Caki2 (cell line): ENCODE data around the gene SYNCRIP. TPM values are rescaled to one million over a fixed set of nuclear protein-coding genes. Genes with fewer than 3 reads are reported as not detected.
"Not testable (repeated sequence)": the region's sequence is repeated elsewhere in the genome, so short reads cannot be mapped to it uniquely, and the experiment has no call there.

Experiments
- DNase-seq: peaks from one replicate; pipeline ENCODE4 v3.0.0-alpha.2; 2015; ENCODE audit warnings: low read depth
- in situ Hi-C: cut with HindIII; loops from 2 replicates; pipeline ENCODE4 v1.10.0; 2016; ENCODE audit warnings: low sequenced_read_pairs, low pct_unique_long_range_greater_than_20kb, mixed read lengths
- total RNA-seq: library from RNA; depleted of rRNA; stranded (reverse); fragments of >200 nt; shearing (Covaris generic); gene quantifications from 2 replicates; pipeline ENCODE4 v1.2.3, GENCODE V29; 2014; ENCODE audit warnings: low replicate concordance

SYNCRIP gene
- total RNA-seq, 1 experiment from 2014 or later: 47.3 TPM

GRCh38 chr6:85620308-85620707 lies 22.4 kb downstream of the SYNCRIP start:
- in situ Hi-C loops: no loop called here
- DNase-seq: no peak

GRCh38 chr6:85614780-85615179 lies 27.9 kb downstream of the SYNCRIP start:
- in situ Hi-C loops: no loop called here
- DNase-seq: no peak

- in situ Hi-C loops: no loop called here
- DNase-seq: peak; percentile 34
Observed at GRCh38 chr6:85612690-85613474, 29.8 kb downstream of the SYNCRIP start.

- in situ Hi-C loops: no loop called here
- no peak for DNase-seq
Observed at GRCh38 chr6:85610182-85610895, 32.3 kb downstream of the SYNCRIP start.

GRCh38 chr6:85602100-85602499 lies 40.6 kb downstream of the SYNCRIP start:
- in situ Hi-C loops: no loop called here
- DNase-seq: no peak

GRCh38 chr6:85600713-85601313 lies 41.9 kb downstream of the SYNCRIP start:
- in situ Hi-C loops: no loop called here
- DNase-seq: no peak

GRCh38 chr6:85594197-85594930 lies 48.3 kb downstream of the SYNCRIP start:
- in situ Hi-C loops: no loop called here
- DNase-seq: no peak

- in situ Hi-C loops: no loop called here
- peak; percentile 93 for DNase-seq
Observed at GRCh38 chr6:85593438-85594196, 49.1 kb downstream of the SYNCRIP start, which contains the start of gene SNX14. SNX14 (minus strand) TSS chr6:85593858; CDS start chr6:85593718, 140 bp downstream.

- no peak for DNase-seq
- in situ Hi-C loops: no loop called here
Observed at GRCh38 chr6:85592033-85592432, 50.7 kb downstream of the SYNCRIP start.

GRCh38 chr6:85591207-85591606 lies 51.5 kb downstream of the SYNCRIP start:
- DNase-seq: no peak
- in situ Hi-C loops: no loop called here

GRCh38 chr6:85585741-85586140 lies 56.9 kb downstream of the SYNCRIP start:
- in situ Hi-C loops: no loop called here
- no peak for DNase-seq

- DNase-seq, in situ Hi-C loops: not testable (repeated sequence)
Observed at GRCh38 chr6:85582832-85583231, 59.9 kb downstream of the SYNCRIP start.

- in situ Hi-C loops: no loop called here
- DNase-seq: no peak
Observed at GRCh38 chr6:85581572-85581971, 61.1 kb downstream of the SYNCRIP start.

GRCh38 chr6:85580878-85581267 lies 61.8 kb downstream of the SYNCRIP start:
- peak; percentile 50 for DNase-seq
- in situ Hi-C loops: no loop called here

GRCh38 chr6:85580118-85580877 lies 62.4 kb downstream of the SYNCRIP start:
- in situ Hi-C loops: no loop called here
- peak; percentile 35 for DNase-seq

- in situ Hi-C loops: no loop called here
- no peak for DNase-seq
Observed at GRCh38 chr6:85579581-85579980, 63.1 kb downstream of the SYNCRIP start.

GRCh38 chr6:85576476-85576875 lies 66.2 kb downstream of the SYNCRIP start:
- no peak for DNase-seq
- in situ Hi-C loops: no loop called here
